Lower leg skin (tissue), 3 donors: ENCODE measurements around the gene CCDC47.

Source experiments
- POLR2A ChIP-seq, 2 donors: fragments of 450-650 bp; IDR thresholded peaks; one replicate each; pipeline ENCODE4 v1.6.1; 2016 to 2017; ENCODE audit warnings: antibody characterized with exemption in 2 of 2, mild to moderate bottlenecking in 1 of 2, moderate library complexity in 1 of 2
- TF ChIP-seq, protein P1 (sequence below), 3 donors: fragments of 450-650 bp; IDR thresholded peaks; one replicate each; pipeline ENCODE4 v1.5.1; 2016; ENCODE audit warnings: antibody characterized with exemption in 3 of 3, mild to moderate bottlenecking in 3 of 3, moderate library complexity in 2 of 3

- TF ChIP-seq POLR2A (IDR thresholded peaks at IDR 0.05) = no peak
- TF ChIP-seq, protein P1, sequence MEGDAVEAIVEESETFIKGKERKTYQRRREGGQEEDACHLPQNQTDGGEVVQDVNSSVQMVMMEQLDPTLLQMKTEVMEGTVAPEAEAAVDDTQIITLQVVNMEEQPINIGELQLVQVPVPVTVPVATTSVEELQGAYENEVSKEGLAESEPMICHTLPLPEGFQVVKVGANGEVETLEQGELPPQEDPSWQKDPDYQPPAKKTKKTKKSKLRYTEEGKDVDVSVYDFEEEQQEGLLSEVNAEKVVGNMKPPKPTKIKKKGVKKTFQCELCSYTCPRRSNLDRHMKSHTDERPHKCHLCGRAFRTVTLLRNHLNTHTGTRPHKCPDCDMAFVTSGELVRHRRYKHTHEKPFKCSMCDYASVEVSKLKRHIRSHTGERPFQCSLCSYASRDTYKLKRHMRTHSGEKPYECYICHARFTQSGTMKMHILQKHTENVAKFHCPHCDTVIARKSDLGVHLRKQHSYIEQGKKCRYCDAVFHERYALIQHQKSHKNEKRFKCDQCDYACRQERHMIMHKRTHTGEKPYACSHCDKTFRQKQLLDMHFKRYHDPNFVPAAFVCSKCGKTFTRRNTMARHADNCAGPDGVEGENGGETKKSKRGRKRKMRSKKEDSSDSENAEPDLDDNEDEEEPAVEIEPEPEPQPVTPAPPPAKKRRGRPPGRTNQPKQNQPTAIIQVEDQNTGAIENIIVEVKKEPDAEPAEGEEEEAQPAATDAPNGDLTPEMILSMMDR (IDR thresholded peaks at IDR 0.05) = no peak
Observed at GRCh38 chr17:63722403-63722802, 51.0 kb downstream of the CCDC47 start.
